CD4-positive, alpha-beta T cell treated with Interleukin-21 for 1 hour (primary cell): Measurements from ENCODE around the gene CASQ1.

Experiments used
- DNase-seq: peaks from one replicate; pipeline ENCODE4 v3.0.0-alpha.2; 2020

Gene CASQ1

GRCh38 chr1:160227034-160227433 is 36.7 kb downstream of the CASQ1 start:
- DNase-seq: no peak

GRCh38 chr1:160227561-160227960 is 37.2 kb downstream of the CASQ1 start:
- DNase-seq: no peak

GRCh38 chr1:160228431-160228830 is 38.1 kb downstream of the CASQ1 start:
- DNase-seq: no peak

DNA sequence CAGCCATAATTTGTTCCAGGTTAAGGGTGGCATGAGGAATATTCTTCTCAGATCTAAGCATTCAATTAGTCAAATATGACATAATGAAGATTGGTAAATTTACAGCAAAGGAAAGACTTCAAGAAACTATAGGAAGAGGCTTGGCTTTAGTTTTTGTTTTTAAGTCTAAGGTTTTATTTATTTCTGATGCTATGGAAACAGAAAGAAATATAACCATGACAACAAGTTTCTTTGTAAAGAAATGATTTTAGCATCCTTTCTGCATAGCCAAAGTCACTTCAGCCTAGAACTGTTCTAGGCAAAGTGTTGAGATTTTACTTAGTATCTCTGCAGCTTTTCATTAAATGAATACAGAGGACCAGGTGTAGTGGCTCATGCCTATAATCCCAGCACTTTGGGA is 42.5 kb downstream of the CASQ1 start:
- no peak for DNase-seq

DNA sequence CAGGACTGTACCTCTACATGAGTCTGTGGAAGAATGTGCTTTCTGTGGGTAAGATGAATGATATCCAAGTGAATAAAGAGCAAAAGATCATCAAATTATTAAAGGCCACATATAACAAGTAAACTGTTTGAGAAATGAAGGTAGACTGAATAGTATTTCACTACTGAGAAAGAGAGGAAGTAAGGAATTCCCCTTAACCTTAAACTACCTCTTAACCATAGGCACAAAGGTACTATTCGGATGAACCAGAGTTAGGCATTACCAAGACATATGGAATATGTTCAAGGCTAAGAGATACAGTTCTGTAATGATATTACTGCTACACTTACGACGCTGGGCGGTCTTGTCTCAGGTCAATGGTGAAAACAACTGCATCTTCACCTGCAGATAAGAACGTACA is 46.4 kb downstream of the CASQ1 start:
- DNase-seq: no peak

GRCh38 chr1:160237558-160237957 is 47.2 kb downstream of the CASQ1 start:
- DNase-seq: no peak

DNA sequence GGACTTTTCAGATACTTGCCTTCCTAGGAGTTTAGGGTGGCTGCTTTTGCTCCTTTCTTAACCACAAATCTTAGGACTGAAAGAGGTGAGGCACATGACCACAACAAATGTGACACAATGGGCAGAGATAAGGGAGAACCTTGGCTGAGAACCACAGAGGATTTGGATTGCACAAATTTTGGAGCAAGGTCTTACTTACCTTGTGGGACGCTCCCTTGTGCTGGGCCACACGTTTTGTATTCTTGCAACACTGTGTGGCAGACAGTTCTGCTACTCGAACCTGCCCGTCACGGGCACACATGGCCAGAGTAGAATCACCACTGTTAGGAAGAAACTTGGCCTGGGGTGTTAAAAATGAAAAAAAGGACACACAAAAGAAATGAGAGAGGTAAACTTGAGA is 48.0 kb downstream of the CASQ1 start:
- no peak for DNase-seq

GRCh38 chr1:160239582-160240299 is 49.4 kb downstream of the CASQ1 start:
- no peak for DNase-seq

GRCh38 chr1:160243767-160244166 is 53.4 kb downstream of the CASQ1 start:
- no peak for DNase-seq

DNA sequence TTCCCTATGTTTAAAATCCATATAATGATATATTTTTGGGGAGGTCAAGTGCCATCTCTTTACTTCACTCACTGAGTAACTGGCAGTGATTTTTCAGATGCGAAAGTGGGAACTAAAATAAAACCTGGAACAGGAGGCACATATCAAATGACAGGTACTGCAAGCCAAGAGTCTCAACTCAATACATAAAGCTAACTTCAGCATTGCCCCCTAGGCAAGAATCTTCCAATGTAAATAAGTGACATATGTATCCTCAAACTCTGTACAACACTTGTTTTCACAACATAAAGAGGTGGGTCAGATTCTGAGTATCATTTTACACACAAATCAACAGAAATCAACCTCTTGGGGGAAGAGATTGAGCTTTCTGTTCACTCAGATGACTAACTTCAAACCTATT is 53.8 kb downstream of the CASQ1 start:
- DNase-seq: no peak

GRCh38 chr1:160245434-160245833 is 55.1 kb downstream of the CASQ1 start:
- no peak for DNase-seq

GRCh38 chr1:160247053-160247452 is 56.7 kb downstream of the CASQ1 start:
- no peak for DNase-seq

DNA sequence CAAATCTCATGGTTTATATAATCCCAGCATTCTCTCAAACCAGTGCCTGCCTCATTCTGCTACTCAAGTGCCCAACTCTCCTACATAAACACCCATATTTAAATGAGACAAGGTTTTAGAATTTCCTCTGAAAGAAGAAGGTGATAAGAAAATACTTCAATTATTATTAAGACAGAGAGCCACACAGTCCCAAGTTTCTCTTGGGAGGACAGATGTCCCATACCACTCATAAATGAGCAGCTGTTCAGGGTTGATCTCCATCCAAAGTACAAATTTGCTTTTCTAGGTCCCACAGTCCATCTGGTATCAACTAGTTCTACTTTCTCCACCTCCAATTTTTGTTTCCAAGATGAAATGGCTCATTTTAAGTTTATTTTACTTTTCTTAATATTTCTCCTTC is 60.6 kb downstream of the CASQ1 start:
- DNase-seq: no peak
